ENCODE results near the gene OR51M1.
"Not testable (repeated sequence)": the region's sequence is repeated elsewhere in the genome, so short reads cannot be mapped to it uniquely, and the experiment has no call there.

Gene OR51M1

GRCh38 chr11:5383576-5383975 is at the start of gene OR51M1:
Gene OR51M1 (plus strand): TSS chr11:5383812. CDS start chr11:5389399, 5,587 bp downstream.
- no peak within 1 kb of the TSS for H3K27ac ChIP-seq (ENCODE audit: low read depth, low read length)
- H3K4me3 ChIP-seq (ENCODE audit: low read depth, low read length): no peak within 1 kb of the TSS
- H3K4me1 ChIP-seq (ENCODE audit: control insufficient read depth, insufficient read depth, low read length): peaks cover 23% of the 10 kb centered on the region
- H3K9ac ChIP-seq (ENCODE audit: low read length): no peak within 1 kb of the TSS
- H3K27me3 ChIP-seq (ENCODE audit: control insufficient read depth, insufficient read depth, low read length): no peaks in the 10 kb centered on the region
- H3K36me3 ChIP-seq (ENCODE audit: control insufficient read depth, insufficient read depth, low read length): no peaks in the 10 kb centered on the region
- H3K9me3 ChIP-seq (ENCODE audit: control insufficient read depth, insufficient read depth, low read depth, low read length): no peaks in the 10 kb centered on the region

- no peaks in the 10 kb centered on the region for H3K27me3 ChIP-seq (ENCODE audit: control insufficient read depth, insufficient read depth, low read length)
- no peaks in the 10 kb centered on the region for H3K9me3 ChIP-seq (ENCODE audit: control insufficient read depth, insufficient read depth, low read depth, low read length)
- no peaks in the 10 kb centered on the region for H3K36me3 ChIP-seq (ENCODE audit: control insufficient read depth, insufficient read depth, low read length)
- no peaks in the 10 kb centered on the region for H3K4me1 ChIP-seq (ENCODE audit: control insufficient read depth, insufficient read depth, low read length)
- H3K4me3 ChIP-seq (ENCODE audit: low read depth, low read length): no peak overlapping the region
- no peak overlapping the region for H3K27ac ChIP-seq (ENCODE audit: low read depth, low read length)
- H3K9ac ChIP-seq (ENCODE audit: low read length): no peak overlapping the region
These were observed 48.4 kb upstream of the OR51M1 start for GRCh38 chr11:5335170-5335569.

GRCh38 chr11:5336331-5336730 is 47.3 kb upstream of the OR51M1 start:
- Histone ChIP-seq H3K4me1 (ENCODE audit: control insufficient read depth, insufficient read depth, low read length) (no peaks in the 10 kb centered on the region), H3K9ac (ENCODE audit: low read length) (no peak overlapping the region), H3K4me3 (ENCODE audit: low read depth, low read length) (no peak overlapping the region), H3K27ac (ENCODE audit: low read depth, low read length) (no peak overlapping the region), H3K9me3 (ENCODE audit: control insufficient read depth, insufficient read depth, low read depth, low read length) (no peaks in the 10 kb centered on the region), H3K27me3 (ENCODE audit: control insufficient read depth, insufficient read depth, low read length) (no peaks in the 10 kb centered on the region), H3K36me3 (ENCODE audit: control insufficient read depth, insufficient read depth, low read length) (no peaks in the 10 kb centered on the region)

- H3K4me3 ChIP-seq (ENCODE audit: low read depth, low read length); H3K27me3 ChIP-seq (ENCODE audit: control insufficient read depth, insufficient read depth, low read length); H3K27ac ChIP-seq (ENCODE audit: low read depth, low read length); H3K4me1 ChIP-seq (ENCODE audit: control insufficient read depth, insufficient read depth, low read length); H3K36me3 ChIP-seq (ENCODE audit: control insufficient read depth, insufficient read depth, low read length); H3K9ac ChIP-seq (ENCODE audit: low read length); H3K9me3 ChIP-seq (ENCODE audit: control insufficient read depth, insufficient read depth, low read depth, low read length): not testable (repeated sequence)
These were observed 46.4 kb upstream of the OR51M1 start for GRCh38 chr11:5337253-5337652.

GRCh38 chr11:5339771-5340322 is 43.8 kb upstream of the OR51M1 start:
- Histone ChIP-seq H3K4me3 (ENCODE audit: low read depth, low read length) (no peak overlapping the region), H3K4me1 (ENCODE audit: control insufficient read depth, insufficient read depth, low read length) (peaks cover 5% of the 10 kb centered on the region; the same call in 1 of the 2 replicates), H3K27me3 (ENCODE audit: control insufficient read depth, insufficient read depth, low read length) (no peaks in the 10 kb centered on the region), H3K27ac (ENCODE audit: low read depth, low read length) (no peak overlapping the region), H3K9me3 (ENCODE audit: control insufficient read depth, insufficient read depth, low read depth, low read length) (no peaks in the 10 kb centered on the region), H3K36me3 (ENCODE audit: control insufficient read depth, insufficient read depth, low read length) (no peaks in the 10 kb centered on the region), H3K9ac (ENCODE audit: low read length) (no peak overlapping the region)

- Histone ChIP-seq H3K27me3 (ENCODE audit: control insufficient read depth, insufficient read depth, low read length) (no peaks in the 10 kb centered on the region), H3K9me3 (ENCODE audit: control insufficient read depth, insufficient read depth, low read depth, low read length) (no peaks in the 10 kb centered on the region), H3K27ac (ENCODE audit: low read depth, low read length) (no peak within 1 kb of the TSS), H3K36me3 (ENCODE audit: control insufficient read depth, insufficient read depth, low read length) (no peaks in the 10 kb centered on the region), H3K4me3 (ENCODE audit: low read depth, low read length) (no peak within 1 kb of the TSS), H3K9ac (ENCODE audit: low read length) (no peak within 1 kb of the TSS), H3K4me1 (ENCODE audit: control insufficient read depth, insufficient read depth, low read length) (peaks cover 11% of the 10 kb centered on the region)
These were observed 39.9 kb upstream of the OR51M1 start, which contains the start of gene OR51B5 for GRCh38 chr11:5343474-5344335. Gene OR51B5 (minus strand): TSS chr11:5343524. CDS start chr11:5343524, 0 bp downstream.

- Histone ChIP-seq H3K27me3 (ENCODE audit: control insufficient read depth, insufficient read depth, low read length) (no peaks in the 10 kb centered on the region), H3K9me3 (ENCODE audit: control insufficient read depth, insufficient read depth, low read depth, low read length) (no peaks in the 10 kb centered on the region), H3K36me3 (ENCODE audit: control insufficient read depth, insufficient read depth, low read length) (no peaks in the 10 kb centered on the region), H3K27ac (ENCODE audit: low read depth, low read length) (no peak overlapping the region), H3K4me1 (ENCODE audit: control insufficient read depth, insufficient read depth, low read length) (peaks cover 17% of the 10 kb centered on the region), H3K9ac (ENCODE audit: low read length) (no peak overlapping the region), H3K4me3 (ENCODE audit: low read depth, low read length) (no peak overlapping the region)
These were observed 37.8 kb upstream of the OR51M1 start for GRCh38 chr11:5345831-5346230.

- Histone ChIP-seq H3K4me1 (ENCODE audit: control insufficient read depth, insufficient read depth, low read length) (peaks cover 16% of the 10 kb centered on the region), H3K36me3 (ENCODE audit: control insufficient read depth, insufficient read depth, low read length) (no peaks in the 10 kb centered on the region), H3K27ac (ENCODE audit: low read depth, low read length) (no peak overlapping the region), H3K4me3 (ENCODE audit: low read depth, low read length) (no peak overlapping the region; the same call in 1 of the 2 replicates), H3K27me3 (ENCODE audit: control insufficient read depth, insufficient read depth, low read length) (no peaks in the 10 kb centered on the region), H3K9ac (ENCODE audit: low read length) (no peak overlapping the region), H3K9me3 (ENCODE audit: control insufficient read depth, insufficient read depth, low read depth, low read length) (no peaks in the 10 kb centered on the region)
These were observed 34.9 kb upstream of the OR51M1 start for GRCh38 chr11:5348551-5349194.

GRCh38 chr11:5349550-5349949 is 34.1 kb upstream of the OR51M1 start:
- no peak overlapping the region for H3K27ac ChIP-seq (ENCODE audit: low read depth, low read length)
- no peak overlapping the region for H3K9ac ChIP-seq (ENCODE audit: low read length)
- no peaks in the 10 kb centered on the region for H3K9me3 ChIP-seq (ENCODE audit: control insufficient read depth, insufficient read depth, low read depth, low read length)
- peaks cover 12% of the 10 kb centered on the region for H3K4me1 ChIP-seq (ENCODE audit: control insufficient read depth, insufficient read depth, low read length)
- no peak overlapping the region for H3K4me3 ChIP-seq (ENCODE audit: low read depth, low read length)
- H3K27me3 ChIP-seq (ENCODE audit: control insufficient read depth, insufficient read depth, low read length): no peaks in the 10 kb centered on the region
- H3K36me3 ChIP-seq (ENCODE audit: control insufficient read depth, insufficient read depth, low read length): no peaks in the 10 kb centered on the region

- H3K36me3 ChIP-seq (ENCODE audit: control insufficient read depth, insufficient read depth, low read length): no peaks in the 10 kb centered on the region
- H3K27ac ChIP-seq (ENCODE audit: low read depth, low read length): no peak within 1 kb of the TSS
These were observed 32.4 kb upstream of the OR51M1 start, which contains the start of gene OR51B6 for GRCh38 chr11:5351208-5351607. Gene OR51B6 (plus strand): TSS chr11:5351508. CDS start chr11:5351508, 0 bp downstream.

GRCh38 chr11:5356031-5356430 is 27.6 kb upstream of the OR51M1 start:
- not testable (repeated sequence) for H3K9me3 ChIP-seq (ENCODE audit: control insufficient read depth, insufficient read depth, low read depth, low read length); H3K4me3 ChIP-seq (ENCODE audit: low read depth, low read length); H3K27ac ChIP-seq (ENCODE audit: low read depth, low read length); H3K4me1 ChIP-seq (ENCODE audit: control insufficient read depth, insufficient read depth, low read length); H3K36me3 ChIP-seq (ENCODE audit: control insufficient read depth, insufficient read depth, low read length); H3K27me3 ChIP-seq (ENCODE audit: control insufficient read depth, insufficient read depth, low read length); H3K9ac ChIP-seq (ENCODE audit: low read length)

More at GRCh38 chr11:5351208-5351607, 32.4 kb upstream of the OR51M1 start, which contains the start of gene OR51B6:
- H3K4me1 ChIP-seq (ENCODE audit: control insufficient read depth, insufficient read depth, low read length): peaks cover 12% of the 10 kb centered on the region
- no peak within 1 kb of the TSS for H3K9ac ChIP-seq (ENCODE audit: low read length)
- no peaks in the 10 kb centered on the region for H3K9me3 ChIP-seq (ENCODE audit: control insufficient read depth, insufficient read depth, low read depth, low read length)
- H3K27me3 ChIP-seq (ENCODE audit: control insufficient read depth, insufficient read depth, low read length): no peaks in the 10 kb centered on the region
- no peak within 1 kb of the TSS for H3K4me3 ChIP-seq (ENCODE audit: low read depth, low read length)
